Stimulated activated naive CD8-positive, alpha-beta T cell treated with anti-CD3 and anti-CD28 coated beads, Interleukin-15, Interleukin-2, amounts not matched to agents 100 U/mL and 50 U/mL, for 24 hours (primary cell): ENCODE measurements around the gene DZIP1.
"Not testable (repeated sequence)": the region's sequence is repeated elsewhere in the genome, so short reads cannot be mapped to it uniquely, and the experiment has no call there.

Experiments used
- ATAC-seq: fragments of 150-1000 bp; cut with Tn5 transposase; one replicate; pipeline ENCODE4 v1.10.0; 2021
- DNase-seq: peaks from one replicate; pipeline ENCODE4 v3.0.0; 2021

Gene DZIP1, protein sequence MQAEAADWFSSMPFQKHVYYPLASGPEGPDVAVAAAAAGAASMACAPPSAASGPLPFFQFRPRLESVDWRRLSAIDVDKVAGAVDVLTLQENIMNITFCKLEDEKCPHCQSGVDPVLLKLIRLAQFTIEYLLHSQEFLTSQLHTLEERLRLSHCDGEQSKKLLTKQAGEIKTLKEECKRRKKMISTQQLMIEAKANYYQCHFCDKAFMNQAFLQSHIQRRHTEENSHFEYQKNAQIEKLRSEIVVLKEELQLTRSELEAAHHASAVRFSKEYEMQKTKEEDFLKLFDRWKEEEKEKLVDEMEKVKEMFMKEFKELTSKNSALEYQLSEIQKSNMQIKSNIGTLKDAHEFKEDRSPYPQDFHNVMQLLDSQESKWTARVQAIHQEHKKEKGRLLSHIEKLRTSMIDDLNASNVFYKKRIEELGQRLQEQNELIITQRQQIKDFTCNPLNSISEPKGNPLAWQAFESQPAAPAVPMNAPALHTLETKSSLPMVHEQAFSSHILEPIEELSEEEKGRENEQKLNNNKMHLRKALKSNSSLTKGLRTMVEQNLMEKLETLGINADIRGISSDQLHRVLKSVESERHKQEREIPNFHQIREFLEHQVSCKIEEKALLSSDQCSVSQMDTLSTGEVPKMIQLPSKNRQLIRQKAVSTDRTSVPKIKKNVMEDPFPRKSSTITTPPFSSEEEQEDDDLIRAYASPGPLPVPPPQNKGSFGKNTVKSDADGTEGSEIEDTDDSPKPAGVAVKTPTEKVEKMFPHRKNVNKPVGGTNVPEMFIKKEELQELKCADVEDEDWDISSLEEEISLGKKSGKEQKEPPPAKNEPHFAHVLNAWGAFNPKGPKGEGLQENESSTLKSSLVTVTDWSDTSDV

DNA sequence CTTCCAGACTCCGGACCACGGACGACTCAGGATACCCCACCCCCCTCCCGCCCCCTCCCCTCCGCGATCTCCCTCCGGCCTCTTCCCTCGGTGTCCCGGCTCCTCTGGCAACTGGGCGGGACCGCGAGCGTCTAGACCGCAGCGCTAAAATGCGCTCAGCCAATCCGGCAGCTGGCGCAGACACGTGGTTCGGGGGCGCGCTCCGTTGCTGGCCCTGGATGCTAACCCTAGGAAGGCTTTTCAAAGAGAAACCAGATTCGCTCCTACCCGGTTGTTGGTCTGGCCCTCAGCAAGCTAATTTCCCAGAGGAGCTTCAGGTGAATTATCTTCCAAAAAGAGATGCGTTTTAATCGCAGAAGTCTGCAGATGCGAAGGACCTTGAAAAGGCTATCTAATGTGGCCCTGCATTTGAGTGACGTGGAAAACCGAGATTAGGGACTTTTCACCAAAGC lies at the start of gene DZIP1:
DZIP1 (minus strand) TSS at position 106 of the 452 bp plus-strand sequence. CDS start 2,677 bp downstream, outside the sequence.
- ATAC-seq (peak; percentile 81), DNase-seq (peak; percentile 43)

DNA sequence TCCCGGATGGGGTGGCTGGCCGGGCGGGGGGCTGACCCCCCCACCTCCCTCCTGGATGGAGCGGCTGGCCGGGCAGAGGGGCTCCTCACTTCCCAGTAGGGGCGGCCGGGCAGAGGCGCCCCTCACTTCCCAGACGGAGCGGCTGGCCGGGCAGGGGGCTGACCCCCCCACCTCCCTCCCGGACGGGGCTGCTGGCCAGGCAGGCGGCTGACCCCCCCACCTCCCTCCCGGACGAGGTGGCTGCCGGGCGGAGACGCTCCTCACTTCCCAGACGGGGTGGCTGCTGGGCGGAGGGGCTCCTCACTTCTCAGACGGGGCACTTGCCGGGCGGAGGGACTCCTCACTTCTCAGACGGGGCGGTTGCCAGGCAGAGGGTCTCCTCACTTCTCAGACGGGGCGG lies 46.5 kb upstream of the DZIP1 start:
- DNase-seq, ATAC-seq: not testable (repeated sequence)

DNA sequence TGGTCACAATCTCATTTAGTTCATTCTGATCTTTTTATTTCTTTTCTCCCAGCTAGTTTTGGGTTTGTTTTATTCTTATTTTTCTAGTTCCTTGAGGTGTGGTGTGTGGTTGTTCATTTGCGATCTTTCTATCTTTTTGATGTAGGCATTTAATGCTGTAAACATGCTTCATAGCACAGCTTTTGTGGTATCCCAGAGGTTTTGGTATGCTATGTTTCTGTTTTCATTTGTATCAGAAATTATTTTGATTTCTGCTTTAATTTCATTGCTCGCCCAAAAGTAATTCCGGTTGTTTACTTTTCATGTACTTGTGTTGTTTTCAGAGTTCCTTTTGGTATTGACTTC lies 45.0 kb upstream of the DZIP1 start:
- no peak for DNase-seq
- no peak for ATAC-seq

DNA sequence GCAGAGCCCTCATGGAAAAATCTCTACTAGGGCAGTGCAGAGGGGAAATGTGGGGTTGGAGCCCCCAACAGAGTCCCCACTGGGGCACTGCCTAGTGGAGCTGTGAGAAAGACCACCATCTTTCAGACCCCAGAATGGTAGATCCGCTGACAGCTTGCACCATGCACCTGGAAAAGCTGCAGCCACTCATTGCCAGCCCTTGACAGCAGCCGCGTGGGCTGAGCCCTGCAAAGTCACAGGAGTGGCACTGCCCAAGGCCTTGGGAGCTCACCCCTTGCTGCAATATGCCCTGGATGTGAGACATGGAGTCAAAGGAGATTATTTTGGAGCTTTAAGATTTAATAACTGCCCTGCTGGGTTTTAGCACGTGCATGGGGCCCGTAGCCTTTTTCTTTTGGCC lies 40.5 kb upstream of the DZIP1 start:
- not testable (repeated sequence) for ATAC-seq, DNase-seq

DNA sequence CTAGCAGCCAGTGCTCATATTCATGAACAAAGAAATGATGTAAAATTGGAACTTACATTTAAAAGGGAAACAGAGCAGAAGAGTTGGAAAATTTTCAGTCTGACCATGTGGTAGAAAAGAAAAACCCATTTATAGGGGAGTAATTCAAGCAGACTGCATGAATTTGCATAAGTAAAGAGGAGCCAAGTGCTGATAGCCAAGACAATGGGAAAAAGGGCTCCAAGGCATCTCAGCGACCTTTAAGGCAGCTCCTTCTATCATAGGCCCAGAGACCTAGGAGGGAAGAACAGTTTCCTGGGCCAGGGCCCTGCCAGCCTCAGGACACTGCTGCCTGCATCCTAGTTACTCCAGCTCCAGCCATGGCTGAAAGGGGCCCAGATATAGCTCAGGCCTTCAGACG lies 39.9 kb upstream of the DZIP1 start:
- no peak for ATAC-seq
- no peak for DNase-seq

DNA sequence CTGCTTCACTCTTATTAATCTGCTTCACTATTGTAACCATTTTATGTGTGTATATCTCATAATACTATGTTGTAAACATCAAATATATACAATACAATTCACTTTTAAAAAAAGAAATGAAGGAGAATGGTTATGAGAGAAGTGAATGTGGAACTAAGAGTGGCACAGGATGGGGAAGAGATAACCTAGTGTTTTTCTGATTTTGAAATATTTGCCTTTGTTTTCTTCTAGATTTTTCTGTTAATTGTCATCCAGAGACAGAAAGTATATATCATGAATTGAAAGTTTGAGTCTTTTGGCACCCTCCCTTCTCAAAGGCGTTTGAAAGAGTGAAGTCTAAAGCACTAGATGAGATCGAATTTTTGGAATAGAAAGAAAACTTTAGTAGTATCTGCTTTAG lies 35.2 kb upstream of the DZIP1 start:
- ATAC-seq (no peak), DNase-seq (no peak)

DNA sequence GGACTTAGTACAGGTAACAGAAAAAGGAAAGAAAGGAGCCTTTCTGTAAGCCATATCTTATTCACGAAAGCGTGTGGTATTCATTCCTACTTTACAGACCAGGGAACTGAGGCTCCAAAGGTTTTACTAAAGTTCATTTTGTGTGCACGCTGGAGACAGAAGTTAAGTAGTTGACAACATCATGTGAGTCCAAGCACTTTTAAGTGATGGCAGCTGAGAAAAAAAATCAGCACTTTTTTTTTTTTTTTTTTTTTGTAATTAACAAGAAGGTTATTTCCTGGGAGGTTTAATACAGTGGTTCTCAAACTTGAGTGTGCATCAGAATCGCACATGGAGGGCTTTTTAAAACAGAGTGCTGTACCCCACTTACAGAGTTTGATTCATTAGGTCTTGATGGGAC lies 34.5 kb upstream of the DZIP1 start:
- DNase-seq (no peak), ATAC-seq (no peak)

DNA sequence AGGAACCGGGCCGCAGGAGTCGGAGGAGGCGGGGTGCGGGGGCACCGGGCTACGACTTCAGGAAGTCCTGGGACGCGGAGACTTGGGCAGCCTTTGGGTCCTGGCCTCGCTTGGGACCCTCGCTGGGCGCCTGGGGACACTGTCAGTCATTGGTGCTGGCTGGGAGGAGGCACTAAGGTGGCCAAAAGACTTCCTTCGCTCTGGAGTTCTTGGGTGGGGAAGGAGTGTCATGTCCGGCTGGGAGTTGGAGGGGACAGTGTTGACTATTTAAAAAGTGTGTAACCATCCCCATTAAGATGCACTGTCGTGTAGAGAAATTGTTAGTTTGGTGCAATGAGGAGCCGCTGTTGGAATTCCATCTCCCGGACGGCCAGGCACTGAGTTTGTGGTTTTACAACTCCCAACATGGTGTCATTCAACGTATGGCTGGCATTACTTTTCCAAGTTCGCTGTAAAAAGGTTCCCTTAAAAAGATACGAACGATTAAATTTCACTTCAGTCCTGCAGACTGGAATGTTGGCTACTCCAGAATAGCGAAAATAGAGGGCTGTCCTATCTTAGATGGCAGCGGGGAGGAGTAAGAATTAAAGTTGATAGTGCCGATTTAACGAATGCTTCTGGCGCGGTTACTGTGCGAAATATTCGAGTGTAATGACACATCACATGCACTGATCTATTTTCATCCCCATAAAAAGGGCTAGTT lies 33.2 kb upstream of the DZIP1 start:
- ATAC-seq (no peak), DNase-seq (no peak)

DNA sequence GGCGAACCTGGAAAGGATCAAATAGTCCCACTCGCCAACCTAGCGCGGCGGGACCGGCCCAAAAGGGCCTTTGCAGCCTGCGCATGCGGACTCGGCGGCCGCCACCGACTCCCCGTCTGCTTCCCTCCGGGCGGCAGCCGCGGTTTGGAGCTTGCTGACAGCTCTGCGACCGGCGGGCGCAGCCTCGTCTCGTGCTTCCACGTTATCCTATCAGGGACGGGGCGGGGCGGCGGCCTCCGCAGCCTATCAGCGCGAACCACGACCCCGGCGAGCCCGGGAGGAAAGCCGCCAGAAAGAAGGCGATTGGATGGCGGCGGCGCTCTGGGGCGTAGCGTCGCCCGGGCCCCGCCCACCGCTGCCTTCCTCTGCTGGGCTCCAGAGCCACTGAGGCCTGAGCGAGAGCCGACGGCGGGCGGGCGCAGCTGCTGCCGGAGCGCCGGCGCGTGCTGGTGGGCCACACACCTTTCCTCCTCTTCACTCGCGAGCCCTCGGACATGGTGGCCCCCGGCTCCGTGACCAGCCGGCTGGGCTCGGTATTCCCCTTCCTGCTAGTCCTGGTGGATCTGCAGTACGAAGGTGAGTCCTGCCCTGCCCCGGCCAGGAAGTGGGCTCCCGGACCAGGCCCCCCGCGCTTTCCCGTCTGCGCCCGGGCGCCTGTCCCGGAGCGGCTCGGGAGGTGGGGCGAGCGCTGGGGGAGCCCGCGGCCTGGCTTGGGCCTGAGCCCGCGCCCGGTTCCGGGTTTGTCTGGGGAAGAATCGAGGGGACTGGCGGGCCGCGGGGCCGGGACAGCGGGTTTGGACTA lies 32.5 kb upstream of the DZIP1 start, which contains the start of gene DNAJC3:
DNAJC3 (plus strand) TSS at position 378 of the 802 bp plus-strand sequence; CDS start at position 495, 117 bp downstream.
- peak; percentile 98 for ATAC-seq
- peak; percentile 97 for DNase-seq

DNA sequence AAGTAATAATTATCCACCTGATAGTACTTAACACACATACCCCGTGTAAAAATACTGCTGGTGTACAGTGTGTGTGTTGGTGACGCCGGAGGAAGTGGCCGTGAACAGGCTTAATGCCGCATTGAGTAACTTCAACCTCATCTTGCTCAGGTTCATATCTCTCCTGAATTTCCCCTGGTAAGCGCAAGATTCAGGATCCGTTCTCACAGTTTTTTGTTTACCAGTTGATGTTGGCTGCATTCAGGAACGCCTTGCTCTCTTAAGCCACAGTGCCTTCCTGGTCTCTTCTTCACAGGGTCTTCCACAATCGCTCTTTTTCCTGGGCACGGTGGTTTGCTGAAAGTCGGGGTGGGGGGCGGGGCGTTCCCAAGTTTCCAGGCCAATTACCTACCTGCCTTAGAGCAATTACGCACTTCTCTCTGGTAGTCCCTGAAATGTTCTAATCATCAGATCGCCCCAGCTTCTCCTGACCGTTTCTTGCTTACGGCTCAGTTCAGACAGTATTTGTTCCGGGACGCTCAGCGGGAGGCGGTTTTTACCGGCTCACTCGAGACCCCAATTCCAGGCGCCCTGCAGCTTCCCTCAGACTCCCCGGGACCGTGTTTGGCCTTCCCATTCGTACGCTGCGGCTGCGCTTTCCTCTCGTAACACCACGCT lies 31.7 kb upstream of the DZIP1 start:
- DNase-seq (peak; percentile 22), ATAC-seq (peak; percentile 0)

DNA sequence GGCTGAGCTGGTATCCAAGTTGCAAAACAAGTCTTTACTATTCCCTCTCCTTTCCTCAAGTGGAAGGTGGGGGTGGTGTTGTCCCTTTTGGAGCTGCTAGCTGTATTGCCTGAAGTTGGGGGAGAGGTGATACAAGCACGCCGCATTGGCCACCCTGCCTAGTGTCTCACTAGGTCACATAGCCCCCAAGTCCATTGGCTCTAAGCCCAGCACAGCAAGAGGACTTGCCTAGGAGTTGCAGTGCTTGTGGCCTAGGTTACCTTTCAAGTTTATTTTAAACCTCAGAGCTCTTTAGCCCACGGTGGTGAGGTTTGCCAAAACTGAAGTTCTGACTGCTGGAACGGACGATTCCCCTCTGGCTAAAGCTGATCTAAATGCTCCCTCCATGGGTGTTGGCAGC lies 27.1 kb upstream of the DZIP1 start:
- DNase-seq (no peak), ATAC-seq (no peak)

DNA sequence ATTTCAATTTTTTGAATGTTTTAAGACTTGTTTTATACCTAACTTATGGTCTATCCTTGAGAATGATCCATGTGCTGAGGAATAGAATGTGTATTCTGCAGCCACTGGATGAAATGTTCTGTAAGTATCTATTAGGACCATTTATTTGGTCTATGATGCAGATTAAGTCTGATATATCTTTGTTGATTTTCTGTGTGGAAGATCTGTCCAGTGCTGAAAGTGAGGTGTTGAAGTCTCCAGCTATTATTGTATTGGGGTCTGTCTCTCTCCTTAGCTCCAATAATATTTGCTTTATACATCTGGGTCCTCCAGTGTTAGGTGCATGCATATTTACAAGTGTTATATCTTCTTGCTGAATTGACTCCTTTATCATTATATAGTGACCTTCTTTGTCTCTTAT lies 22.7 kb upstream of the DZIP1 start:
- DNase-seq: not testable (repeated sequence)

DNA sequence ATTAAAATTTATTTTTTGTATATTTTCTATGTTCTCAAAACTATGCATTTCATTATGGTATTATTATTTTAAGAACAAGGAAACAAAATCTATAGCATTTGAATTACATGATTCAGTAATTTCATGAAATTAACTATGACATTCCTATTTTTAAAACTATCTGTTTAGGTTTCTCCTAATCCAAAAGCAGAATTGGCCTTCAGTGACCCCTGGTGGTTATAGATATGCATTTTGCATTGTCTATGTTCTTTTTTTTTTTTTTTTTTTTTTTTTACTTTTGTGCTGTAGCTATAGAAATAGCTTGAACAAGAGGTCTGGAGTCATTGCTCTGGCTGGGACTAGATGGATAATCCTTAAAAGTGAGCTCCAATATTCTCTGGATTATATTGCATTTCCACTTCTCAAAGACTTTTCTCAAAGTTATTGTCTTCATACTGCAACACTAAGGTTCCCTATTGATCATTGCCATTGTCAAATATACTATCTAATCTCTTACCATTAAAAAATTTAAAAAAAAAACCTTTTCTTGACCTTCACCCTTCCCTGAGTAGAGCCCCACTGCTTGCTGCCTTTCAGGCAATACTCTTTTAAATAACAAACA lies 16.6 kb upstream of the DZIP1 start:
- DNase-seq (no peak), ATAC-seq (no peak)

More for the DNA sequence above, 22.7 kb upstream of the DZIP1 start:
- ATAC-seq: not testable (repeated sequence)

DNA sequence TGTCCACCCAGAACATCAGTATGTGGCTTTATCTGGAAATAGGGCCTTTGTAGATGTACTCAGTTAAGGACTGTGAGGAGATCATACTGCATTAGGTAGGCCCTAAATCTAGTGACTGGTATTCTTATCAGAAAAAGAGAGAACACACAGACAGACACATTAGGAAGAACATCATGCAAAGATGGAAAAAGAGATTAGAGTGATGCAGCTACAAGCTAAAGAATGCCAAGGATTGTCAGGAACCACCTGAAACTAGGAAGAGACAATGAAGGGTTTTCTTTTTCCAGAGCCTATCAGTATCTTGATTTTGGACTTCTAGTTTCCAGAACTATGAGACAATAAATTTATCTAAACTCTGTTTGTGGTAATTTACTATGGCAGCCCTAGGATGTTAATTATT lies 15.0 kb upstream of the DZIP1 start:
- ATAC-seq (no peak), DNase-seq (no peak)

DNA sequence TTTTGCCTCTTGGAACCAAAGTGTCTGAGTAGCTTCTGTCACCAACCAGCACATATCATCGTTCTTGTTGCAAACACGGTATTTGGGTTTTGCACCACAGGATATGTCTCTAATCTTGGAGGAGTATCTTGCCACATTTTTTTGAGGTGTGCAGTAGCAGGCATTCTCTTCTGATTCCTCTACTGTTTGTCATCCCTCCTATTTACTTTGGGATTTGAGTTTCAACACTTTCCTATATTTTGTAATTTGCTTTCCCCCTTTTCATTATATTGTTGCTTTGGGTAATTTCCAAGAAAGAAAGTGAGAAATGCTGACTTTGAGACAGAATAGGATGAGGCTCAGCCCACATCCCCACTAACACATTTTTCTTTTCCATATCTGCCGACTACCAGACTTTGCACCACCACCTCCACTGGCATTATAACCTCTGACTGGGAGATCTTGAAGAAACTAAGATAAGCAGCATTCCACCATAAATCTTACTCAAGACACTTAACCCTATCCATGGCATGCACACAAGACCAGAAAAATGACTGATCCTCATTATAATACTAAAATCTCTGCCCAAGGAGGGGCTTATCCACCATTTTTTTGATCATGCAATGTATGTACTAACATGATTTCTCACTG lies 12.0 kb upstream of the DZIP1 start:
- no peak for DNase-seq
- ATAC-seq: no peak

DNA sequence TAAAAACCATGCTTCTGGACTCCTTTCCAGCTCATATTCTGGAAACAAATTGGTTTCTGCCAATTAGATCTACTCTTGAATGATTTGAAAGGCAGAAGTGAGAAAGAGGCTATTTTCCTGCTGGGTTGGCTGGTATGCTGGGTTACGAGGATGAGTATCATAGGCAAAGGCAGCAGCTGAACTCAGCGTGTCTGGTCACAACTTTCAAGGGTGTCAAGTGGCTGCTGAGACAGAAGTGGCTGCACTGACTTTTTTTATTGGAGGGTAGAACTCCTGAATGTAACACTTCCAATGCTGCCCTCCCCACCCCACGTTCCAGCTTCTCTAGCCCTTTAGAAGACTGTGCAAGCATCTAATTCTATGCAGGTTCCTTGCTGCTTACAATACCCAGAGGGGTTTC lies 8.3 kb upstream of the DZIP1 start:
- DNase-seq: no peak

DNA sequence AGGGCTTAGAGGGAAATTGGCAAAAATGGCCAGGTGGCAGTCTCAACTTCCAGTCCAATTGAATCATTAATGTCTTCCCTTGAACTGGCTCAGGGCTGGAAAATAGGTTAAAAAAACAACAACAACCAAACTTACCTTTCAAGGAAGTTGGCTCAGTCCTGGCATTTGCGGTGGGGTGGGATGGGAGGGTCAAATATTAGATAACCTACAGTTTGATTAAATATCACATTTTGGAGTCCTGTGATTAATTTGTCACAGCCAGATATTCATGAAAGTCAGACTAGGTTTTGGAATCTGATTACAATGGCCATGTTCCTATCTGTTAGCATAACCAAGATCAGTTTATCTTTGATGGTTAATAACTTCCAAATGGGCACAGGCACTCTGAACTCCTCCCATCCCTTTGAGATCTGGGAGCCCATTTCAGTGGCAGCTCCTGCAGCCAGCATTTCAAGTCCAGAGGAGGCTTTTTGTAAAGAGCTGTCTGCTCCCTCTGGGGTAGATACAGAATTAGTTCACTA lies 7.8 kb upstream of the DZIP1 start:
- ATAC-seq: no peak

More for the DNA sequence above, 8.3 kb upstream of the DZIP1 start:
- ATAC-seq: no peak

DNA sequence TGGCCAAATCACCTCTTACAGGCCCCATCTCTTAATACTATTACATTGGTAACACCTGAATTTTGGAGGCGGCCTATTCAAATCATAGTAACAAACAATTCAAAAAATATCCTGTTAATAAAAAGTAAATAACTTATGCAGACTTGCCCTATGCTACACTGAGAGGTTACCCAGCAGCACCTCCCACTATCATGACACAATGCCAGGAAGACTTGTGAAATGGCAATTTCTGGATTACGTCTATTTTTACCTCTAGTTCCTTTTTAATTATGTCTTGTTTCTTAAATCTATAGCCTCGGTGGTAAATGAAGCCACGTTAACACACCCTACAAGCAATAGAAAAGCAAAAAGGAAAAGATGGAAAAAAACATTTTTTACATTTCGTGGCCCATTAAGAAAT lies 6.2 kb upstream of the DZIP1 start:
- DNase-seq: no peak
- ATAC-seq: no peak

More for the DNA sequence above, 7.8 kb upstream of the DZIP1 start:
- DNase-seq: no peak

DNA sequence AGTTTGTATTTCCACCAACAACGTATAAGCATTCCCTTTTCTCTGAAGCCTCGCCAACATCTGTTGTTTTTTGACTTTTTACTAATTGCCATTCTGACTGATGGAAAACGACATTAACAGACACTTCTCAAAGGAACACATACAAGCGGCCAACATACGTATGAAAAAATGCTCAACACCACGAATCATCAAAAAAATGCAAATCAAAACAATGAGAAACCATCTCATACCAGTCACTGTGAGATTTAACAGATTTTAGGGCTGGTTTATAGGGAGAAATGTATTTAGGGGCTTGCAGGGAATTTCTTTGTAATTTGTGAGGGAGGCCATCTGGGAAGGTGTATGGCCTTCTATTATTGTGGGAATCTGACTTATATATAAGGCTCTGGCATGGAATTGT lies 2.8 kb upstream of the DZIP1 start:
- no peak for ATAC-seq
- no peak for DNase-seq
